Activated T-cell treated with anti-CD3 and anti-CD28 coated beads, Interleukin-2, amount 50 U/mL, for 4 hours (primary cell): Measurements from ENCODE around the gene KCNC4. TPM values are rescaled to one million over a fixed set of nuclear protein-coding genes. Genes with fewer than 3 reads are reported as not detected.

Experiments used
- ATAC-seq, 2 donors: fragments of 200-7000 bp; cut with Tn5 transposase; one replicate each; pipeline ENCODE4 v1.10.0; 2021
- DNase-seq: peaks from one replicate; pipeline ENCODE4 v3.0.0-alpha.2; 2020
- H3K27me3 Mint-ChIP-seq: one replicate; pipeline ENCODE4 v1.8.0; 2021; ENCODE audit warnings: low read depth, mixed read lengths
- H3K36me3 Mint-ChIP-seq: one replicate; pipeline ENCODE4 v1.8.0; 2022; ENCODE audit warnings: mixed read lengths; ENCODE audit not compliant: insufficient read depth
- H3K4me1 Mint-ChIP-seq: one replicate; pipeline ENCODE4 v1.8.0; 2021; ENCODE audit warnings: low read depth, mixed read lengths
- H3K4me3 Mint-ChIP-seq: one replicate; pipeline ENCODE4 v1.8.0; 2021; ENCODE audit warnings: mild to moderate bottlenecking, moderate library complexity, mixed read lengths
- H3K9me3 Mint-ChIP-seq: one replicate; pipeline ENCODE4 v1.8.0; 2021; ENCODE audit warnings: mixed read lengths
- total RNA-seq, 3 donors: library from RNA; stranded (reverse); gene quantifications; one replicate each; pipeline ENCODE4 v1.2.1, GENCODE V29; 2021

KCNC4 gene
- total RNA-seq, 3 donors from 2014 or later: 6.4 to 8.1 (median 7.9) TPM

DNA sequence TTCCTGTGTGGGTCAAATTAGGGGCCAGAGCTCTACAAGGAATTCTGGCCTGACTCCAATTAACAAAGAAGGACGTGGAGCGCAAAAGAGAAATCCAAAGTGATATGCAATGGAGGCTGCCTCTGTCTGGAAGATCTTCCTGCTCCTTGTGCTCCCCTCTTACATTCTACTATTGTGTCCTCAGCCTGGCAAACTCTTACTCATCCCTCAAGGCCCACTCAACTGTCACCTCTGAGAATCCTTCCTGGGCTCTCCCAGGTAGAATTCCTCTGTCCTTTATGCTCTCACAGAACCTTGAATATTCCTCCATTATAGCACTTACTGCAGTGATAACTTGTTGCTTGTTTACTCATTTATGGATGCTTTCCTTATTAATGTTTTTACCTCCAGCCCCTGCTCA is 31.4 kb downstream of the KCNC4 start:
- H3K4me3 Mint-ChIP-seq: no peak overlapping the region
- ATAC-seq (no peak), DNase-seq (no peak)
- H3K36me3 Mint-ChIP-seq: no peaks in the 10 kb centered on the region
- H3K9me3 Mint-ChIP-seq: no peaks in the 10 kb centered on the region
- peaks cover 22% of the 10 kb centered on the region for H3K4me1 Mint-ChIP-seq
- H3K27me3 Mint-ChIP-seq: no peaks in the 10 kb centered on the region

DNA sequence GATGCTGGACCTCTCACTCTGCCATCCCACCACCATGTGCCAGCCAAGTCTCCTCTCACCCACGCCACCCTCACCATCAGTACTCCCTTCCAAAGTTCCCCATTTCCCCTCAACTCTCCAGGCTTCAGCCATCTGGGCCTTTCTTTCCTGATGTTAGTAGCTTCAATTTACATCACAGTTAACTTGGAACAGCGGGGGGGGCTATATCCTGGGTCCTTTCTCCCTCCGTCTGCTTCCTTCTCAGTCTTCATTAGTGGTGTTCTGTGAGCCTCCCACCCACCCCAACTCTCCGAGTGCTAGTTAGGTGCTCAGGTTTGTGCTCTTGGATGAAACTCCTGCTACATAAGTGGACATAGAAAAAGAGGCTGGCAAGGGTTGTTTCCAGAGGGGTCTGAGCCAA is 31.9 kb downstream of the KCNC4 start:
- DNase-seq: no peak
- no peaks in the 10 kb centered on the region for H3K9me3 Mint-ChIP-seq

DNA sequence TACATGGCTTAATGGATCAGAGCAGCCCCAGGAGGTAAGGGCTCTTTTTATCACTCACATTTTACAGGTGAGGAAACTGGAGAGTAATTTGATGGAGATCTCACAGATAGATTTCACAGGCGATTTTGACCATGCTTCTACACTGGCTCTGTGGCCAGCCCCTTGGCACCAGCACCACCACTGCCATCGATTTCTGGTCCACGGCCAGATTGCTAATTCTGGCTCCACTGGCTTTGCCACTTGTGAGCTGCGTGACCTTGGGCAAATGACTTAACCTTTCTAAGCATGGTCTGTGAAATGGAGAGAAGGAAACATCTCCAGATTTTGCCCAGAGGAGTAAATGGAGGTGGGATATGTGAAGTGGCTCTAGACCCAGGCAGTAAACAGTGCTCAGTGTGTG is 32.6 kb downstream of the KCNC4 start:
- Mint-ChIP-seq H3K27me3 (no peaks in the 10 kb centered on the region), H3K9me3 (no peaks in the 10 kb centered on the region), H3K36me3 (peaks cover 2% of the 10 kb centered on the region), H3K4me3 (no peak overlapping the region), H3K4me1 (peaks cover 16% of the 10 kb centered on the region)
- DNase-seq: no peak
- no peak for ATAC-seq

More for the DNA sequence above, 31.9 kb downstream of the KCNC4 start:
- Mint-ChIP-seq H3K27me3 (no peaks in the 10 kb centered on the region), H3K4me3 (no peak overlapping the region), H3K4me1 (peaks cover 20% of the 10 kb centered on the region), H3K36me3 (peaks cover 2% of the 10 kb centered on the region)
- no peak for ATAC-seq

DNA sequence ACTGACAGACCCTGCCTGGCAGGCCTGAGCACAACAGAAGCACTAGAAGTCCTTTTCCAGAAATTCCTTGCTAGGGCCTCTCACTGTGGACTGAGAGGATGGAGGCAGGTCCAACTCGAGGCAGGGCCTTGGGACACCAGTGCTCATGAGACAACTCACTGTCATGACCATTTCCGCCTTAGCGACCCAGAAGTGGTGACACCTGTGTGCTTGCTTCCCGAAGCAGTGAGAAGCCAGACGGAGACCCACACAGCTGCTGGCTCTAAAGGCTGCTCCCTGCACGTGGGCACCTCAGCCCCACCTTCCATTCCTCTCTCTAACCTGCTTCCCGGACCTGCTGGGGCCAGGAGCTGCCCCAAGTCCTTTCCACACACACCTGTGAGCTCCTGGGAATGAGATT is 33.0 kb downstream of the KCNC4 start:
- Mint-ChIP-seq H3K4me1 (peaks cover 14% of the 10 kb centered on the region), H3K27me3 (no peaks in the 10 kb centered on the region), H3K9me3 (no peaks in the 10 kb centered on the region), H3K36me3 (peaks cover 2% of the 10 kb centered on the region), H3K4me3 (no peak overlapping the region)
- ATAC-seq: no peak
- DNase-seq: no peak

DNA sequence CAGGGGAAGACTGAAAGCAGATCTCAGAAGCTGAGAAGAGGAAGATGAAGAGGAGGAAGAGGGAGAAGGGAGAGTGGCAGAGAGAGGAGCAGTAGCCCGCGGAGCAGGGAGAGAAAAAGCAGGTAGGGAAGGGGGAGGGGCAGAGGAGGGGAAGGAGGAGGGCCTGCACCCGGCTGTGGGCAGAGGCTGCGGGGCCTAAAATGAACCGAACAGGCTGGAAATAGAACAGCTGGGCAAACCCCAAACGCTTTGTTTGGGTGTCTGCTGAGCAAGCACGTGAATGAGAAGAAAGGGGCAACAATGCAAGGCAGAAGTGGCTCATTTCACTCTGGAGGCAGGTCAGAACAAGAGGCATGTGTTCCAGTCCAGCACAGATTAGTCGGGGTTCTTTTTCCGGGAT is 33.5 kb downstream of the KCNC4 start:
- Mint-ChIP-seq H3K4me3 (no peak overlapping the region), H3K9me3 (no peaks in the 10 kb centered on the region), H3K36me3 (peaks cover 2% of the 10 kb centered on the region), H3K4me1 (peaks cover 13% of the 10 kb centered on the region), H3K27me3 (no peaks in the 10 kb centered on the region)
- peak; percentile 61 to 66 for ATAC-seq
- DNase-seq: no peak

DNA sequence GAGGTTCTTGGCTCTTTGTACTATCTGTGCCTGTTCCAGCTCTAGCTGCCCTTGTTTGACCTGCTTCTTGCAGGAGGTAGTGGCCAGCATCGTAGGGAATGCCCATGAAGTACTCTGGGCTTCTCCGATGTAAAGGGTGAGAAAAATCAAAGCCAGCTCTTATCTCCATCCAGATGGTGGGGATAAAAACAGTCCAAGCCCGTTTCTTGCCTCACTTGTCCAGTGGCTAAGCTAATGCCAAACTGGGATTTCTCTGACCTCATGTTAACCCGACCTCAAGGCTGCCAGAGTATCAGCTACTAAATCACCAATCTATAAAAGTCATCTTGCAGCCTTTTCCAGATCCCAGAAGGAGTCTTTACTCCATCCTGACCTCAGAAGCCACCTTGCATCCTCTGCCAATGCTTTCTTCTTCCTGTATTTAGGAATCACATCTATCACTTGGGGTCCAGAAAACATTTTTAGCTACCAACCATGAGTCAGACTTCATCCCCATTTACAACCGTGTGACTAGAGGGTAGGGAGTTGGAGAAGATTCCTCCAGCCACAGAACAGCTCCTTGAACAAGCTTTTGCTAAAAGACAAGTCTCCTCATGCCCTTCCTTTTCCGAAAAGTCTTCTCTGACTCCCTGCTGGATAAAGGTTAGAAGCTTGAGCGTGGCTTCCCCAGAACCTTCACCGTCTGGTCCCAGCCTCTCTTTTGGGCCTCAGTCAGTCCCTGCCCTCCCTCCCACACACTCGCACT is 35.9 kb downstream of the KCNC4 start:
- H3K4me3 Mint-ChIP-seq: no peak overlapping the region
- ATAC-seq: no peak
- no peak for DNase-seq
- no peaks in the 10 kb centered on the region for H3K27me3 Mint-ChIP-seq
- peaks cover 2% of the 10 kb centered on the region for H3K36me3 Mint-ChIP-seq
- H3K4me1 Mint-ChIP-seq: peaks cover 7% of the 10 kb centered on the region
- no peaks in the 10 kb centered on the region for H3K9me3 Mint-ChIP-seq

DNA sequence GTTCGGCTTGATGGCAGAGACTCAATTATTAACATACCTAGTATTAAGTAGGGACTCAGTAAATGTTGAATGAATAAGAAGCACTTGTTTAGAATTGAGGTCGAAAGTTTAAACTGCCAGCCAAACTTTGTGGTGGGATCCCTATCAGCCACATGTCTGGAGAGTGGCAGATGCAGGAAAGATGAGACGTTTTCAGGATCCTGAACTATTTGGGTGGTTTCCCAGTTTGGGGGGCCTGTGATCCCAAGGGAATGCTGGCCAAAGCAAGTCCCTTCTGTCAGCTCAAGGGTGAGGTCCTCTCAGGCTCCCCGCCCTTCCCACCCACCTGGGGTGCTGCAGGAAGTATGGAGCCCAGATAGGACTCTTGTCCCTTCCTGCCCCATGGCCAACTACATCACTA is 38.6 kb downstream of the KCNC4 start:
- DNase-seq: no peak
- H3K36me3 Mint-ChIP-seq: peaks cover 2% of the 10 kb centered on the region
- H3K4me3 Mint-ChIP-seq: no peak overlapping the region
- H3K9me3 Mint-ChIP-seq: no peaks in the 10 kb centered on the region
- H3K27me3 Mint-ChIP-seq: no peaks in the 10 kb centered on the region
- no peak for ATAC-seq
- H3K4me1 Mint-ChIP-seq: peaks cover 5% of the 10 kb centered on the region

DNA sequence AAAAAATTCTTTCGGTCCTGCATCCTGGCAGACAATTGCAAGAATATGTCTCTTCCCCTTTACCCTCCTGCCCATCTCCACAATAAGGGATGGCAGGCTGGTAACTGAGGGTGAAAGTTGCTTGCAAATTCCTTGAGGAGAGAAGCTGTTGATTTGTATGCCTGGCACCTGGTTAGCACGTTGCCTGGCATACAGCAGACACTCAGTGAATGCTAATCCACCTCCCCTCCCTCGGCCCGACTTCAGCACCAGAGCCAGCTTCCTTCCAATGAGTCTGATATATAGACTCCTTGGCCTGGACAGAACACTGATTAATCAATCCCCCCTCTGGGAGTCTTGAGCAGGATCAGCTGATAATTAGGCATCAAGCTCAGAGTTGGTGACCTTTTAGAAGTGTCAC is 39.1 kb downstream of the KCNC4 start:
- peaks cover 2% of the 10 kb centered on the region for H3K4me1 Mint-ChIP-seq
- no peaks in the 10 kb centered on the region for H3K9me3 Mint-ChIP-seq
- ATAC-seq (no peak), DNase-seq (no peak)
- H3K36me3 Mint-ChIP-seq: peaks cover 2% of the 10 kb centered on the region
- no peaks in the 10 kb centered on the region for H3K27me3 Mint-ChIP-seq
- no peak overlapping the region for H3K4me3 Mint-ChIP-seq

DNA sequence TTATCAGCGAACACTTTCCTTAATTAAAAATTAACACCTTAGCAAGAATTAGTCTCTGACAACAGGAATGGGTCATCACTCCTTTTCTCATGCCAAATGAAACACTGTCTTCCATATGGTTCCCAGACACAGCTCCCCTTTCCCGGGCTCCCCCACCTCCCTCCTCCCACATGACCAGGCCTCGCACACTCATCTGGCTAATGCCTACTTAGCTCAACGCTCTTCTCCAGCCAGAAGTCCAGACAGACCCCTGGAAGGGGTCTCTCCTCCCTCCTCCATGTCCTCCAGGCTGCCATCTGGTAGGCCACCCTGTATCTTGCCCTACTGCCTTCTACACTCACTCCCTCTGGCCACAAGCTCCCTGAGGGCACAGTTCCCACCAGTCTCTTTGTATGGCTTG is 39.9 kb downstream of the KCNC4 start:
- Mint-ChIP-seq H3K36me3 (peaks cover 2% of the 10 kb centered on the region), H3K9me3 (no peaks in the 10 kb centered on the region), H3K4me1 (peaks cover 2% of the 10 kb centered on the region), H3K4me3 (no peak overlapping the region), H3K27me3 (no peaks in the 10 kb centered on the region)
- DNase-seq (no peak), ATAC-seq (no peak)

DNA sequence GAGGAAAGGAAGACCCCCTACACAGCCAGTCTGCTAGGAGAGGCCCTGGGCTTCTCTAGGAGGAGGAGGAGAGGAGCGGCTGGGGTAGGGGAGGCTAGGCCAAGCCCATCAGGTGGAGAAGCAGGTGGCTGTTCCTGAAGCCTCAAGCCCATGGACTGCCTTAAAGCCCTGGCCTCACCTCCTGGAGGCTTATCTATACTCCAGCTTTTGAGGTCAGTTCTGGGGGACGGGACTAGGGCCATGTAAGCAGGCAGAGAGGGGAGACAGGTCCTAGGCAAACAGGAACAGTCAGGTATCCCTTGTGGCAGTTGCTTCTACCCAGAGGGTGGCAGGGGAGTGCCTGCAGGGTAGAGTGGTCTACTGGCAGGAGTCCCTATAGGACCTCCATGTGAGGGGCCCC is 40.6 kb downstream of the KCNC4 start:
- H3K4me3 Mint-ChIP-seq: no peak overlapping the region
- ATAC-seq: no peak
- no peaks in the 10 kb centered on the region for H3K9me3 Mint-ChIP-seq
- peaks cover 2% of the 10 kb centered on the region for H3K36me3 Mint-ChIP-seq
- H3K27me3 Mint-ChIP-seq: no peaks in the 10 kb centered on the region
- H3K4me1 Mint-ChIP-seq: peaks cover 4% of the 10 kb centered on the region
- DNase-seq: no peak

DNA sequence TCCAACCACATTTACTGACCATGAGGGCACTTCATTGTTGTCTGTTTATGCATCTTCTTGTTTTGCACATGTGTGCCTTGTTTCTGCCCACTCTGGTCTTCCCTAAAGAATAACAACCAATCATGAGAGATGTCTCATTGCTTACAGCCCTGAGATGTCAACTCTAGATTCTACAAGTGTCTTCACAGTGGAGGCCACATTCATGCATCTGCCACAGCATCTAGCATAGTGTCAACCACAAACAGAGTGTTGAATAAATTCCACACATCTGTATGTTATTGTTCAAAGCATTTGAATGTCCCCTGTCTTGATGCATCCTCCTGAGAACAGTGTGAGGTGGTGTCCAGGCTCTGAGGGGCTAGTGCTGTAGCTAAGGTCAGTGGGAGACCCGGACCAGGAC is 43.1 kb downstream of the KCNC4 start:
- Mint-ChIP-seq H3K36me3 (no peaks in the 10 kb centered on the region), H3K27me3 (no peaks in the 10 kb centered on the region), H3K9me3 (no peaks in the 10 kb centered on the region), H3K4me3 (no peak overlapping the region), H3K4me1 (peaks cover 4% of the 10 kb centered on the region)
- DNase-seq: no peak
- ATAC-seq: no peak

DNA sequence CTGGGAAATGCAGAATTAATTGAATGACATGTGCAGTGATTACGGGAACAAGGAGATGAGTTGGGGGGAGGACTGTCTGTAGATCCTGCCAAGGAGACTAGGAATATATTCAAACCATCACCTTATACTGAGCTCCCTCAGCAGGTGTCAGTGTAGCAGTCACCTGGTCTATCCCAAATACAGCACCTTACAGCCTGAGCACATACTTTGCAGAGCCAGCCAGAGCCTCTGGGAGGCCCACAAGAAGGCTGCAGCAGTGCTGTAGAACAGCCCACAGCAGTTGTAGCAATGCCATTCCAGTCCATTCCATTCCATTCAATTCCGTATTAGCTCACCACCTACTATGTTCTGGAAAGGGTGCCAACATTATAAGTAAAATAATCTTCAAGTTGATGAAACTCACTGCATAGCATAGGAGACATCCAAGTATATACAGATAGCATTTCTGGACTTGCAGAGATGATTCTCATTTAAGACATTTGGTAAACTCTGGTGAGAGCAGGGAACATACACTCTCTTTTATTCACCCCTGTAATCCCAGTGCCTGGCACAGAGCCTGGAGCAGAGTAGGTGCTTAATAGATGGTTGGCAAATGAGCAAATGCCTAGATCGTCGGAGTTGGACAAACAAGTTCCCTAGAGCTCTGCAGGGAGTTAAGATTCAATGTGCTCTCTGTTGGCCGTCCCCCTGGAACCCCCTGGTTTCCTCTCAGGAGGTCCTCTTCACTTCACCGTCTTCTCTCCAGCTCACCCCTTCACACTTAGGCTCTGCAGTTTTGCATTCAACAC is 44.7 kb downstream of the KCNC4 start:
- ATAC-seq: no peak
- no peaks in the 10 kb centered on the region for H3K9me3 Mint-ChIP-seq
- H3K36me3 Mint-ChIP-seq: no peaks in the 10 kb centered on the region
- no peaks in the 10 kb centered on the region for H3K27me3 Mint-ChIP-seq
- H3K4me1 Mint-ChIP-seq: peaks cover 4% of the 10 kb centered on the region
- DNase-seq: no peak
- H3K4me3 Mint-ChIP-seq: no peak overlapping the region

DNA sequence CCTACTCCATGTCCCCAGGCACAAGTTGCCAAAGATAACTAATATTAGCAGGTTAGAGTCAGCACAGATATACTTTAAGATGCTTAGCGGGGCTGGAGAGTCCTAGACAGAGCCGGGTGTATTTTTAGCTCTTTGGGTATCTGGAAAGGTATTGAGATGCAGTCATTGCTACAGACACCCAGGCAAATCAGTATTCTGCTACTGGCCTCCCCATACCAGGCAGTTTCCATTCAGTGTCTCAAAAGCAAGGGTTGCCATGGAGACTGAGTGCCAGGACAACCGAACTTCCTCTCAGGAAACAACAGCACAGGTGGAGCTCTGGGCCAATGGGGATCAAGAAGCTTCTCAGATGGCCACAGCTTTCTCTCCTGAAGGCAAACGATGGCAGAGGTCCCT is 45.3 kb downstream of the KCNC4 start:
- ATAC-seq (no peak), DNase-seq (no peak)
- H3K4me1 Mint-ChIP-seq: peaks cover 4% of the 10 kb centered on the region
- H3K36me3 Mint-ChIP-seq: no peaks in the 10 kb centered on the region
- no peaks in the 10 kb centered on the region for H3K27me3 Mint-ChIP-seq
- no peaks in the 10 kb centered on the region for H3K9me3 Mint-ChIP-seq
- H3K4me3 Mint-ChIP-seq: no peak overlapping the region

DNA sequence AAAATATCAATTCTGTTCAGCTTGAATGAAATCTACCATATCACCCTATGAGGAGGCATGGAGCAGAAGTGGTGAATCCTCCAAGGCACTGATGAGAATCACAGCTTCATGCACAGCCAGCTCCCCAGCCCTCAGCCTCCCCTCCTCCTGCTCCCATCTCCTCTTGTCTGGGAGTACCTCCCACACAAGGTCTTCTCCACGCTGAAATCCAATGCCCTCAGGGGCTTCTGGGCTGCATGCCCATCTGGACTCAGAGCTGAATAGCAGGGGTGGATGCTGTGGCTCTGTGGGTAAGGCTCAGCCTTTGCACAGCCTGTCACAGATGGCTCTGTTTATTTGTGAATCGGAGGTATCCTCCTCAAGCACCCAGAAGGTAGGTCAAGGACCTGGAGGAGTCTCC is 48.6 kb downstream of the KCNC4 start:
- Mint-ChIP-seq H3K4me3 (no peak overlapping the region), H3K27me3 (no peaks in the 10 kb centered on the region), H3K4me1 (peaks cover 2% of the 10 kb centered on the region), H3K36me3 (no peaks in the 10 kb centered on the region), H3K9me3 (no peaks in the 10 kb centered on the region)
- DNase-seq (no peak), ATAC-seq (no peak)

DNA sequence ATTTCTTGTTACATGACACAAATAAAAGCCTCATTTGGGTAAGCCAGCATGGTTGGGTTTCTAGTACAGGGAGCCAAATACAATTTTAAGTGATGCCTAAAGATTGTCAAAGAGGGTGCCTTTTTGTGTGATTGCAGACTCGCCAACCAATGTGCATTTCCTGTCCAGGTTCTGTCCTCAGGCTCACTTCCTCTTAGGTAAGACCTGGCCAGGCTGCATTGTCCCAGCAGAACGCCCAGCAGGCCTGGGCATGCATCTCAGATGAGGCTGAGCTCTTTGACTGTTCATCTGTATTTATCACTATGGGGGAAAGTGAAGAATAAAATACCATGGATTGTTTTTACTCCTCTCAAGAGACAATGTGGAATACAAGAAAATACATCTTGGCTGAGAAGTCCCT is 49.7 kb downstream of the KCNC4 start:
- Mint-ChIP-seq H3K36me3 (no peaks in the 10 kb centered on the region), H3K9me3 (no peaks in the 10 kb centered on the region), H3K4me3 (no peak overlapping the region), H3K27me3 (peaks cover 2% of the 10 kb centered on the region), H3K4me1 (peaks cover 2% of the 10 kb centered on the region)
- DNase-seq (no peak), ATAC-seq (no peak)
